Activated CD8-positive, alpha-beta memory T cell treated with anti-CD3 and anti-CD28 coated beads, Interleukin-2, amount 10 ng/mL, durations not matched to agents 7 days and 5 days (primary cell): Measurements from ENCODE around the gene TIMM10. TPM values are rescaled to one million over a fixed set of nuclear protein-coding genes. Genes with fewer than 3 reads are reported as not detected.

Source experiments
- ATAC-seq: fragments of 150-1000 bp; cut with Tn5 transposase; one replicate; pipeline ENCODE4 v1.10.0; 2021; ENCODE audit warnings: moderate library complexity
- CTCF ChIA-PET: fragments of 350-600 bp; sonication (Branson Sonifier 250); formaldehyde crosslinking; loops from one replicate; lab custom pipeline; 2021; ENCODE audit warnings: antibody characterized with exemption; lab: Charles Lee
- DNase-seq: peaks from one replicate; pipeline ENCODE4 v3.0.0-alpha.2; 2020
- H3K27ac Mint-ChIP-seq: one replicate; pipeline ENCODE4 v1.8.0; 2021; ENCODE audit warnings: mild to moderate bottlenecking, mixed read lengths
- H3K27me3 Mint-ChIP-seq: one replicate; pipeline ENCODE4 v1.8.0; 2021; ENCODE audit warnings: mixed read lengths
- H3K36me3 Mint-ChIP-seq: one replicate; pipeline ENCODE4 v1.8.0; 2021; ENCODE audit warnings: mild to moderate bottlenecking, mixed read lengths
- H3K4me1 Mint-ChIP-seq: one replicate; pipeline ENCODE4 v1.8.0; 2021; ENCODE audit warnings: mixed read lengths
- H3K4me3 Mint-ChIP-seq: one replicate; pipeline ENCODE4 v1.8.0; 2021; ENCODE audit warnings: mild to moderate bottlenecking, moderate library complexity, mixed read lengths
- H3K9me3 Mint-ChIP-seq: one replicate; pipeline ENCODE4 v1.8.0; 2022; ENCODE audit warnings: low read depth, mixed read lengths
- total RNA-seq, 2 experiments: library from RNA; stranded (reverse); gene quantifications; one replicate each; pipeline ENCODE4 v1.2.3, GENCODE V29; 2021

The TIMM10 gene, protein sequence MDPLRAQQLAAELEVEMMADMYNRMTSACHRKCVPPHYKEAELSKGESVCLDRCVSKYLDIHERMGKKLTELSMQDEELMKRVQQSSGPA
- 10 to 100 TPM; 74.5 to 92.9 TPM for total RNA-seq

DNA sequence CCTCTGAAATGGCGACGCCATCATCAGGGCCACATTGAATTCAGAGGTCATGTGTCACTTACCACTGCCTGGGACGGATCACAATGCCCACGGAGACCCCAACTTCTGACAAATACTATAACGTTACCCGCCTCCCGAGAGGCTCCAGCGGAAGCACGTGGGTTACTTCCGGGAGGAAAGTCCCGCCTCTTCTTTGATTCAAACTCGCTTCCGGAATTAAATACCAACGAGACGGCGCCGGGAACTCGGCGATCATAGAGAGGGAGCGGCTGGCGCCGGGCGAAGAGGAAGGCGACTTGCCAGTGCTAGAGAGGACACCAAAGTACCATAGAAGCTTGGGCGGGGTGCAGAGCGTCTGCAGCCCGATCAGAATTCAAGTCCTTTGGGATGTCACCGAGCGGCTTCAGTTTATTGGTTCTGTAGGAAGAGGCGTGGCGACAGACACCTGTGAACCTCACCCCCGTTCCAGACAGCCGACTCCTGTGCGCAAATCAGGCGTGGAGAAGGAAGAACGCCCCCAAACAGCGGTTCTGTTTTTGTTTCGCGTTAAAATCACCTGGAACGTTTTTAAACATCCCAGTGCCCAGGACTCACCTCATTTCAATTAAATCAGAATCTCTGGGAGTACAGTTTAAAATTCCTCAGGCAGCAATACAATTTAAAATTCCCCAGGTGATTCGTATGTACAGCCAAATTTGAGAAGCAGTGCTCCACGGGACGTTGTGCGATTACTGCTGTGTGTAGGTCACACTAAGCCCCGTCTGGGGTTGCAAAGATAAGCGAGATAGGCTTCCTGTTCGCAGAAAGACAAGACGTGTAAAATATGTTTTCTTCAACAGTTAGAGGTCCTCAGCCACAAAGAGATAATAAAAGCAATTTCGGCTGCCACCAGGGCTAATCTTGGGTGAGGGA lies at the start of gene TIMM10:
Gene TIMM10, minus strand, starts transcription at position 159 of the 912 bp plus-strand sequence. CDS start 565 bp downstream, outside the sequence.
- Mint-ChIP-seq H3K4me3 (peak within 1 kb of the TSS; percentile 77), H3K27me3 (no peaks in the 10 kb centered on the region), H3K9me3 (no peaks in the 10 kb centered on the region), H3K36me3 (peaks cover 13% of the 10 kb centered on the region), H3K4me1 (peaks cover 41% of the 10 kb centered on the region), H3K27ac (peak within 1 kb of the TSS; percentile 79)
- CTCF ChIA-PET: interaction anchor here (0.9 to 10.5 kb wide), 6 partner anchors 15 to 270 kb away, joined by 3 to 247 read pairs (median 93); partner anchors contain the start of genes RTN4RL2 and SLC43A1
- DNase-seq (peak; percentile 97), ATAC-seq (peak; percentile 97)

DNA sequence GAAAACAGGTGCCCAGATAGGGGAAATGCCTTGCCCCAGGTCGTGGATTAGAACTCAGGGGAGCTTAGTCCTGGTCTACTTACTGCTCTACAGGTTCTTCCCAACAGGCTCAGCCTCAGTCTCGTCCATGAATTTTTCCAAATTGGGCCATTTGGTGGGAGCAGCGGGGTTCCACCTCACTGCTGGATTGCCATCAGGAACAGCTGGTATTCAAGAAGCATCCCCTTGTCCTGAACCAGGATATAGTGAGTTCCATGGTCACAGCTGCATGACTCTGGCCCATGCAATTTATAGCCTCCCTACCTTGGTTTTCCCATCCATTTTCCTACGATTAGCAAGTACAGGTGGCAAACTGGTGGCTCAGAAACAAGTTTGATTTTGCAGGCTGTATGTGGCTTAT lies 43.5 kb upstream of the TIMM10 start:
- DNase-seq (no peak), ATAC-seq (no peak)
- Mint-ChIP-seq H3K36me3 (no peaks in the 10 kb centered on the region), H3K27ac (no peak overlapping the region), H3K9me3 (no peaks in the 10 kb centered on the region), H3K27me3 (peaks cover 15% of the 10 kb centered on the region), H3K4me1 (peaks cover 3% of the 10 kb centered on the region), H3K4me3 (no peak overlapping the region)
- CTCF ChIA-PET: interaction anchor here (0.7 to 9.3 kb wide), 2 partner anchors 47 to 68 kb away, joined by 4 to 267 read pairs; no protein-coding TSS in a partner anchor

DNA sequence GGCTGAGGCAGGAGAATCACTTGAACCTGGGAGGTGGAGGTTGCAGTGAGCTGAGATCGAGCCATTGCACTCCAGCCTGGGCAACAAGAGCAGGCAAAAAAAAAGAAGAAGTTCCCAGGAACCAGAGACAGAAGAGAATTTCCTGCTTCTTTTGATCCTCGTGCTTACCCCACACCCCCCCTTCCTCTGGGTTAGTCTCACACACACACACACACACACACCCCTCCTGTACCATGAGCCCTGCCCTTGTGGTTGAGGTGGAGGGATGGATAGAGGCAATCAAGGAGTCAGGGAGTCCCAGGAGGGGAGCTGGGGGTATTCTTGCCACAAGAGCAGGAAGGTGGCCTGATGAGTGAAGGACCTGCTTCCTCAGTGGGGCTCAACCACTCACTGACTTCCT lies 41.1 kb upstream of the TIMM10 start:
- CTCF ChIA-PET: interaction anchor here (1.8 to 9.3 kb wide), 2 partner anchors 71 to 114 kb away, joined by 9 to 267 read pairs; no protein-coding TSS in a partner anchor
- Mint-ChIP-seq H3K36me3 (peaks cover 7% of the 10 kb centered on the region), H3K27ac (no peak overlapping the region), H3K4me3 (no peak overlapping the region), H3K27me3 (peaks cover 12% of the 10 kb centered on the region), H3K9me3 (no peaks in the 10 kb centered on the region), H3K4me1 (peaks cover 8% of the 10 kb centered on the region)
- no peak for DNase-seq
- no peak for ATAC-seq

DNA sequence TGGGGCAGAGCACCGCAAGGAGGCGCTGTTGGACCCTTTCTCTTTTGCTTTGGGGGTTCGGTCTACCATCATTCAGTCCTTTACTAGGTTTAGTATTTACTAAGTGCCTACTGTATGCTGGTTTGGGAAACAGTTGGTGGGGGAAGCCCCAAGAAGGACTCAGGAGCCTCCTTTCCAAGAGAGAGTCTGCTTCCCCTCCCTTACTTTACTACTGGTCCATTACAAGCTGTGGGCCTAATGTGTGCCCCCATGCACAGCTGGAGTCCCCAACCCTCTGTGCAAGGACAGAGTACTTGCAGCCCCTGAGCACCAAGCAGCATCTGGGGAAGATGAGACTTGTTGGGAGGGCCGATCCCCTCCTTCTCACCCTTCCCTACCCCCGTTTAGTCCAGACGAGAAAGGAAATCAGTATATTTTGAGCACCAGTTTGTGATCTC lies 37.8 kb upstream of the TIMM10 start:
- peak; percentile 91 for DNase-seq

DNA sequence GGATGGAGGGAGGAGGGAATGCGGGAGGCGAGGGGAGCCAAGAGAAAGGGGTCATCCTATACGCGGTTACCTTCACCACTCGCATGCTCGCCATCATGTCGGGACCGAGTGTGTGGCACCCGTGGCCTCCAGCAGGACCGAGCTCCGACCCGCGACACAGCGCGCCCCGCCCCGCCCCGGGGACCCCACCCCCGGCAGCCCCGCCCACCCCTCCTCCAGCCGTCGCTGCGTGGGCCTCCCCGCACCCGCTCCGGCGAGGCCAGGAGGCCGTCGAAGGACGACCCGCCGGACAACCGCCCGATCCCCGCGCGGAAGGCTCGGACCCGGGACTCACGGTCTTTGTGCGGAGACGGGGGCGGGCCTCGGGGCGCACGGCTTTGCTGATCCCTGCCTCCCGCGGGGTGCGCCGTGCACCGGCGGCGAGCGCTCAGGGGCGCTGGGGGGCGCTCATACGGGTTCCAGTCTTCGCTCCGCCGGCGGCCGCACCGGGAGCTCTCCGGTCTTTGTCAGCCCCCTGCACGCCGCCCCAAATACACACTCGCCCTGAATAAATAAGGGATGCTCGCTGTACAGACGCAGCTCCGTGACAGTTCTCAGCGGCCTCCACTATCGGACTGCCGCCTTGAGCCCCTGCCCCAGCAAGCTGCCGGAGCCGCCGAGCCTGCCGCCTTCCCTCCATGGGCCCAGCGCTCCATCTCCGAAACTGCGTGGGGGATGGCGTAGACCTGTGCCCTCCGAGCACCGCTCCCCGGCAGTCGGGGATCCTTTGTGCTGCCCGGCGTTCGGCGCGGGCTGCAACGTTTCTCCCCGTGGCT lies 37.2 kb upstream of the TIMM10 start, which contains the start of gene UBE2L6:
Gene UBE2L6, minus strand, starts transcription at position 158 of the 815 bp plus-strand sequence. Its CDS starts 61 bp downstream, at position 97.
- Mint-ChIP-seq H3K4me1 (peaks cover 30% of the 10 kb centered on the region), H3K9me3 (no peaks in the 10 kb centered on the region), H3K4me3 (peak within 1 kb of the TSS; percentile 100), H3K27me3 (no peaks in the 10 kb centered on the region), H3K36me3 (peaks cover 29% of the 10 kb centered on the region), H3K27ac (peak within 1 kb of the TSS; percentile 98)
- ATAC-seq (peak; percentile 79), DNase-seq (peak; percentile 77)
- CTCF ChIA-PET: interaction anchor here (0.6 to 9.3 kb wide), 31 partner anchors 8 to 1038 kb away, joined by 3 to 267 read pairs (median 4); partner anchors contain the start of genes MED19, TMX2, YPEL4 and ZDHHC5

More for the DNA sequence above, 37.8 kb upstream of the TIMM10 start:
- peak overlapping the region; percentile 100 for H3K4me3 Mint-ChIP-seq
- CTCF ChIA-PET: interaction anchor here (0.6 to 9.3 kb wide), 35 partner anchors 9 to 999 kb away, joined by 3 to 267 read pairs (median 4); partner anchors contain the start of genes MED19, TMX2, YPEL4 and ZDHHC5
- H3K27ac Mint-ChIP-seq: peak overlapping the region; percentile 98
- peak; percentile 11 for ATAC-seq
- peaks cover 27% of the 10 kb centered on the region for H3K36me3 Mint-ChIP-seq
- no peaks in the 10 kb centered on the region for H3K27me3 Mint-ChIP-seq
- peaks cover 26% of the 10 kb centered on the region for H3K4me1 Mint-ChIP-seq
- H3K9me3 Mint-ChIP-seq: no peaks in the 10 kb centered on the region

DNA sequence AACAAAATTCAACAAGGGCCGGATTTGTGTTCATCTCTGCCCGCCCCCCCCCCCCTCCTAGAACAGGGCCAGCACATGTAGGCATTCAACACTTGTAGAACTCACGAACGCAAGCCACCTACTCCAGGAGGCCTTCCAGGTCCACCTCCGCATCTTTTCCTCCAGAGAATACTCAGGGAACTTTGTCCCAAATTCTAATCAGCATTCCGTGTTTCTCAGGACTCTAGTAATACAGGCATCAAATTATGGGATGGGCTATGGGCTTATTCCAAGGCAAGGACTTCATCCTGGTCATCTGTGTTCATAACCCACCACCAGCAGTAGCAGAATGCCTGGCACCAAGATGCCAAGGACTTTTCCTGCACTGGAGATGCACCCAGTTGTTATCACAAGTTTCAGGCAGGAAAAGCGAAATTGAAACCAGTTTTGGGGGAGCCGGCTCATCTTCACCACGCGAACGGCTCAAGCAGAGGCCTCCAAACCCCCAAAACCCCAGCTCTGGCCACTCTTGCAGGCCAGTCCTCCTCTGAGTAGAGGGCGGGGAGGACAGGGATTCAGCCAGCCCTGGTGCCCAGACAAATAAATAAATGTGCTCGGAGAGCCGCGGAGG lies 36.5 kb upstream of the TIMM10 start:
- H3K27me3 Mint-ChIP-seq: no peaks in the 10 kb centered on the region
- peaks cover 33% of the 10 kb centered on the region for H3K36me3 Mint-ChIP-seq
- DNase-seq: peak; percentile 68
- H3K4me3 Mint-ChIP-seq: peak overlapping the region; percentile 100
- peak; percentile 21 for ATAC-seq
- H3K4me1 Mint-ChIP-seq: peaks cover 36% of the 10 kb centered on the region
- H3K9me3 Mint-ChIP-seq: no peaks in the 10 kb centered on the region
- H3K27ac Mint-ChIP-seq: peak overlapping the region; percentile 98
- CTCF ChIA-PET: interaction anchor here (1.0 to 9.3 kb wide), 18 partner anchors 7 to 1000 kb away, joined by 3 to 267 read pairs (median 6); partner anchors contain the start of genes YPEL4 and ZDHHC5

DNA sequence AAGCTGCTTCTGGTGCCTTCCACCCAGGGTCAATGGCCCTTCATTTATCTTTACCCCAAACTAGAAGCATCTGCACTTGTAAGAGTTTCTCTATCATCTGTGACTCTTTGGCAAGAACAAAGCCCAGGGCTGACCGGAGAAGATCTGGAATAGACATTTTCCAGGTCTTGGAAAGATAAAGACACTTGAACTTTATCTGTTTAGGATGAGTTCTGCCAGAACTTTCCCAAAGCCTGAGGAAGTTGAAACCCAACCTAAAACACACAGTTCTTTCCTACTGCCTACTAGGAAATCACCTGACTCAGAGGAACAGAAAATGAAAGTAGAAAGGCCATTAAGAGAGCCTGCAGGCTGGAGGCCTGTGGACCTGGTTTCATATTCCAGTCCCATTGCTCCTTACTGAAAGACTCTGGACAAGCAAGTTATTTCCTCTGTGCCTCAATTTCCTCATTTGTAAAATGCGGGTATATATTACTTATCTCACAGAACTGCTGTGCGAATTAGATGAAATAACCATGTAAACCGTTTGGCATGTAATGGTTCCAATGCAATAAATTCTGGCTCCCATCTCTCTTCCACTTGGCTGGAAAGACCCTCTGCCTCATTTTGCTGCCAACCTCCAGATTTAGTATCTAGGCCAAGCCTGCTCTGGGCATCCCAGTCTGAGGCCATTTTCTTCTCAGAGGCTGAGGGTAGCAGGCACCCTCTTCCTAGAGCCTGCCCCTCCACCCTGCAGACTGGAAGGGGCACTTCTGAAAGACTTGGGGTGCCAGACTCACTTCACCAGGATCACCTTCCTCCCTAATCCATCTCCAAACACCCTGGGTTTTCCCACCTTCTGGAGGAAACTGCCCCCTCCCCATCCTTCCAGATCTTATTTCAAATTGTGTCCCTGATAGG lies 35.7 kb upstream of the TIMM10 start:
- CTCF ChIA-PET: interaction anchor here (0.9 to 9.3 kb wide), 10 partner anchors 34 to 234 kb away, joined by 3 to 267 read pairs (median 6); no protein-coding TSS in a partner anchor
- H3K27me3 Mint-ChIP-seq: no peaks in the 10 kb centered on the region
- H3K27ac Mint-ChIP-seq: peak overlapping the region; percentile 98
- peaks cover 39% of the 10 kb centered on the region for H3K4me1 Mint-ChIP-seq
- ATAC-seq: peak; percentile 61
- peaks cover 37% of the 10 kb centered on the region for H3K36me3 Mint-ChIP-seq
- no peaks in the 10 kb centered on the region for H3K9me3 Mint-ChIP-seq
- DNase-seq: peak; percentile 61
- H3K4me3 Mint-ChIP-seq: peak overlapping the region; percentile 100

DNA sequence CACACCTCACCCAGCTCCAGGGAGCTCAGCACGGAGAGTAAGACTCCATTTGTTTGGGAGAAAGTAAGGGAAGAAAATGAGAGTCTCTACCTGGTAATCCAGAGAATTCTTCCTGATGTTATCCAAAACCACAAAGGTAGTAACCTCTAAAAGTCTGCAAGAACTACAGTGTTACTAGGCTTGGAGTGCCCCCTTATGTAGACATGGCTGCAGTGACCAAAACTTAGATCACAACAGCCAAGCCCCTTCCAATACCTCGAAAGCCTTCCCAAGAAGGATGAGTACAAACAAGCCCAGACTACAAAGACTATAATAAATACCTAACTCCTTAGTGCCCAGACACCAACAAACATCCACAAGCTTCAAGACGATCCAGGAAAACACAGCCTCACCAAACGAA lies 32.0 kb upstream of the TIMM10 start:
- Mint-ChIP-seq H3K4me3 (no peak overlapping the region), H3K36me3 (peaks cover 55% of the 10 kb centered on the region), H3K9me3 (no peaks in the 10 kb centered on the region), H3K27me3 (no peaks in the 10 kb centered on the region), H3K27ac (peak overlapping the region; percentile 6), H3K4me1 (peaks cover 41% of the 10 kb centered on the region)
- DNase-seq (no peak), ATAC-seq (no peak)
- CTCF ChIA-PET: interaction anchor here (3.6 kb wide), 1 partner anchor 79 kb away, joined by 14 read pairs; no protein-coding TSS in a partner anchor

DNA sequence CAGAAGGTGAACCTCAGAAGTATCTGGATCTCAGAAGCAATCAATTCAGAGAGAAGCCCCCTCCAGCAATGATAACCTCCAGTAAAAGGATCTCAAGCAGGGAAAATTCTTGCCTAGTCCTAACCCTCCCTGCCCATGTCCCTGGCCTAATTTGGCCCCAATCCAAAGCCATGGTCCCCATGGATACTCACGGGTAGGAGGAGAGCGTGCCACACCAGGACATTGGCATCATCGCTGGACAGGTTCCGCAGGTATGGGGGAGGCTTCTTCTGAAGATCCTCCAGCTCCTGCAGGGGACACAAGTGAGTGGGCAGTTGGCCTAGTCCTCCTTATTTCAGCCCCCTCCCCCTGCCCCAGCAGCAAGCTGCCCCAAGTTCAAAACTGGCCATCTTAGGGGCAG lies 29.6 kb upstream of the TIMM10 start:
- CTCF ChIA-PET: interaction anchor here (0.7 to 1.2 kb wide), 4 partner anchors 8 to 97 kb away, joined by 3 to 6 read pairs (median 3); partner anchors contain the start of gene UBE2L6
- H3K4me3 Mint-ChIP-seq: no peak overlapping the region
- DNase-seq (no peak), ATAC-seq (no peak)
- peaks cover 56% of the 10 kb centered on the region for H3K36me3 Mint-ChIP-seq
- peaks cover 39% of the 10 kb centered on the region for H3K4me1 Mint-ChIP-seq
- no peaks in the 10 kb centered on the region for H3K27me3 Mint-ChIP-seq
- no peak overlapping the region for H3K27ac Mint-ChIP-seq
- H3K9me3 Mint-ChIP-seq: no peaks in the 10 kb centered on the region

DNA sequence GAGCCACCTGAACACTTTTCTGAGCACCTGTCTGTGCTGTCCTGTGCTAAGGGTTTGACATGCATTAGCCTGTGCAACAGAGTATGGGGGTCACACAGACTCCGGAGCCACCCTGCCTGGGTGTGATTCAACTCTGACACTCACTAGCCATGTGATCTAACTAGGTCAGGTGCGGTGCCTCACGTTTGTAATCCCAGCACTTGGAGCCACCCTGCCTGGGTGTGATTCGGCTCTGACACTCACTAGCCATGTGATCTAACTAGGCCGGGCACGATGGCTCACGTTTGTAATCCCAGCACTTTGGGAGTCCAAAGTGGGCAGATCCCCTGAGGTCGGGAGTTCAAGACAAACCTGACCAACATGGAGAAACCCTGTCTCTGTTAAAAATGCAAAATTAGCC lies 25.5 kb upstream of the TIMM10 start:
- no peak overlapping the region for H3K27ac Mint-ChIP-seq
- CTCF ChIA-PET: interaction anchor here (1.0 kb wide), 1 partner anchor 11 kb away, joined by 3 read pairs; the partner anchor contains the start of gene UBE2L6

DNA sequence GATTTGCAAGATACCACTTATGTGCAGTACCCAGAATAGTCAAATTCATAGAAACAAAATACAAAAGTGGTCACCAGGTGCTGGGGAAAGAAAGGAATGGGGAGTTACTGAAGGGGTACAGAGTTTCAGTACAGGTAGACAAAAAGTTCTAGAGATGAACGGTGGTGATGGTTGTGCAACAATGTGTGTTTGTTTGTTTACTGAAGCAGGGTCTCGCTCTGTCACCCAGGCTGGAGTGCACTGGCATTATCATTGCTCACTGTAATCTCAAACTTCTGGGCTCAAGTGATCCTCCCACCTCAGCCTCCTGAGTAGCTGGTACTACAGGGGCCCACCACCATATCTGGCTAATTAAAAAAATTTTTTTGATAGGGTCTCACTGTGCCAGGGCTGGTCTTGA lies 24.8 kb upstream of the TIMM10 start:
- DNase-seq (no peak), ATAC-seq (no peak)
- Mint-ChIP-seq H3K4me1 (peaks cover 10% of the 10 kb centered on the region), H3K27ac (peak overlapping the region; percentile 10), H3K27me3 (no peaks in the 10 kb centered on the region), H3K36me3 (peaks cover 73% of the 10 kb centered on the region), H3K4me3 (no peak overlapping the region), H3K9me3 (no peaks in the 10 kb centered on the region)
- CTCF ChIA-PET: interaction anchor here (1.0 to 1.6 kb wide), 2 partner anchors 12 to 62 kb away, joined by 3 read pairs; partner anchors contain the start of gene UBE2L6

More for the DNA sequence above, 25.5 kb upstream of the TIMM10 start:
- ATAC-seq (no peak), DNase-seq (no peak)
- H3K4me3 Mint-ChIP-seq: no peak overlapping the region
- H3K9me3 Mint-ChIP-seq: no peaks in the 10 kb centered on the region
- H3K36me3 Mint-ChIP-seq: peaks cover 69% of the 10 kb centered on the region
- peaks cover 11% of the 10 kb centered on the region for H3K4me1 Mint-ChIP-seq
- H3K27me3 Mint-ChIP-seq: no peaks in the 10 kb centered on the region
